ENCODE data around the gene F8.

F8 gene

GRCh38 chrX:154809939-154810665 lies 212.4 kb downstream of the F8 start:
- DNase-seq = no peak

DNA sequence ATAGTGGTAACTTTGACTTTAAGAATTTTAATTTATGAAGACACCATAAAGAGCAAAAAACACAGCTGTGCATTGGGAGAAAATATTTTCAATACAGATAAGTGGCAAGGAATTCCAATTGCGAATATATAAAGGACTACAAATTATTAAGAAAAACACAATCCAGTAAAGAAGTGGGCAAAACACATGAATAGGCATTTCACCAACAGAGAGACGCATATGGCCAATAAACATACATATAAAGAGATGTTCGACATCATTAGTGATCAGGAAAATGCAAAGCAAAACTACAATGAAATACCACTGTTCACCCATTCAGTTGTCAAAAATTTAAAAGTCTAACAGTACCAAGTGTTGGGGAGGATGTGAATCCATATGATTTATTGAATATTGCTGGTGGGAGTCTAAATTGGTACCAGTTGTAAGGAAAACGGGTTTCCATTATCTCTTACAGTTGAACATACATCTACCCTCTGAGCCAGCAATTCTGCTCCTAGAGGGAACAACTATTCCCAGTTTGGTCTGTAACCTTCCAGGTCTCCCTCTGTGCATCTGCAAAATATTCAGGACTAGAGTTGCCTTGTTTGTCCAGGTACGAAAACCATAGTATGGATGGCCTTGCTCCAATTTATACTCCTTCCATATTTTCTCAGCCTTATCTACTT lies 215.6 kb downstream of the F8 start:
- DNase-seq = no peak

DNA sequence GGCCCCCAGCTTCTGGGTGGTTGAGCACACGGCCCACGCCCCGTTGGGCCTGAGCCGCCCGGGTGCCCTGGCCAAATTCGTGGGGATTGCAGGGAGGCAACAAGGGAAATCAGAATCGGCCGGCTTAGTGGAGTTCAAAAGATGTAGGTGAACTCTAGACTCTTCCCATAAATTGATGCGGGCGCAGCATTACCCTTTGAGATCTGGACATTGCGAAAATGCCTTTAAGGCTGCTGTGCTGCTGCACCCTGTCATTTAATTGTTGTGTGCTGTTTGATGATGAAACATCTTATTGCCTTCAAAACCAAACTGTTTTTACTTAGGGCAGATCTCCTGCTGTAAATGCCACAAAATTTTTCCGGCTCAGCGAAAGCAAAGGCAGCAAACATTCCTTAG lies 216.8 kb downstream of the F8 start:
- no peak for DNase-seq

- DNase-seq = peak; percentile 15 to 44 (median 40)
Observed at GRCh38 chrX:154804957-154805695, 217.4 kb downstream of the F8 start, which contains the start of gene MPP1. Gene MPP1, minus strand, starts transcription at chrX:154805485. Its CDS starts 112 bp downstream, at chrX:154805373.

GRCh38 chrX:154804261-154804956 lies 218.1 kb downstream of the F8 start:
- DNase-seq = no peak

- DNase-seq = no peak
Observed at GRCh38 chrX:154802947-154803346, 219.6 kb downstream of the F8 start.

DNA sequence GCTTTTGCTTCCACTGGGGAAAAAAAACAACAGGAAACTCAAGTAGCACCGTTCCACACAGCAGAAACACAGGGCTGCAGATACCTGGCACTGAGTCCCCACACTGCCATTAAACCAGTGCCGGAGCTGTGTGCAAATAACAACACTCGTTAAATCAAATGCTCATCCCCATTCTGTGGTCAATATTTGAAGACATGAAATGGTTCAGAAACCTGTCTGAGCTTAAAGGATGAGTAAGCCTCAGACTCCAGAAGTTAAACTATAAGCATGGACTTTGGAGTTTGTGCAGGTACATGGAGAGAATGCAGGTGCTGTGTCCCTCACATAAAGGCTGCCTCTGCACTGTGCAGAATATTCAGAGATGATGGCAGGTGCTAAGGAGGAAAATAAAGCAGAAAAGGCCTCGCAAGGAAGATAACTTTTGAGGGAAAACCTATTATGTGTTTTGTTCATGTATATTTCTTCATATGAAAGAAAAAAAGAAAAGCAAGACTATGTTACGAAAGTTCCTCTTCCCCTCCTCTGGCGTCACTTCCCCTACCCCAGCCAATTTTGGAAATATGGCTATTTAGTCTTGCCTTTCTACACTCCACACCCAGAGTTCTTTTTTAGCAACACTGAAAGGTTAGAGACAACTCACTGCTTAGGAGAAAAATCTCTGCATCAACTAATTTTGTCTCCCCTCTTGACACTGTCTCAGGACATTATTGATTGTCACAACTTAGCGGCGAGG lies 221.9 kb downstream of the F8 start:
- DNase-seq = no peak

DNA sequence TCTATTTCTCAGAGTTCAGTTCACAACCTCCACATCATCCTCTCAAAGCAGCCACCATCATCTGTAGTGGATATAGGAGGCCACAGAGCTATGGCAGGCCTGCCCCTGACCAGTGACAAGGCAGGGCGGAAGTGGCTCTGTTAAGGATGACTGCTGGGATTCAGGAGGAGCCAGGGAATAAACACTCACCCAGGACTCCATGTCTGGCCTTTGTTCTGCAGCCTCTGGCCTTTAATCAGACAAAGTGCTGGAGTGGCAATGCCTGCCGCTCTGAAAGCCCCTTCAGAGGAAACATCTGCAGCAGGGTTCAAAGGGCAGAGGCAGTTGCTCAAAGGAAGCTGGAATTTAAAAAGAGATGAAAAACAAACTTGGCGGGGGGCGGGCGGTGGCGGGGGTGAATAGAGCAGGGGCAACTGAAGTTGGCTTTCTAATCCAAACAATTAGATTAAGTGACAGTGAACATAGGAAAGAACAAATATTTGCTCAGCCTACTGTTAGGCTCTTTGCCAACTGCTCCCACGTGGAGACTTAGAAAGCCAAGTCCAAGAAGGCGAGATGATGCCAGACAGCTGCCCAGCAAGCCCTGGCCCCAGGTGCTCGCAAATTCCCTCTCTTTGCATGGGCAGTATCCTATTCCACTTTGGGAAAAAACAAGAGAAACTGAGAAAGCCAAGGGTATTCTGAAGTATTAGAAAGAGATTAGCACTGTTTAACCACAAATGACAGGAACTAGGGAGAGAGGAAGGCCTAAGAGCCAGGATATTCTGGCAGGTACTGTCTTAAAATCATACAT lies 222.8 kb downstream of the F8 start:
- no peak for DNase-seq

GRCh38 chrX:154797006-154797405 lies 225.5 kb downstream of the F8 start:
- DNase-seq = no peak

- DNase-seq = no peak
Observed at GRCh38 chrX:154795016-154795415, 227.5 kb downstream of the F8 start.

GRCh38 chrX:154793084-154793795 lies 229.3 kb downstream of the F8 start:
- DNase-seq = no peak

GRCh38 chrX:154791939-154792338 lies 230.6 kb downstream of the F8 start:
- no peak for DNase-seq

- DNase-seq = no peak
Observed at GRCh38 chrX:154791467-154791866, 231.1 kb downstream of the F8 start.
